PC-3 (cell line): Measurements from ENCODE around the gene CORO2B.

Experiments used
- EZH2 ChIP-seq: fragments of 300-600 bp; sonication (generic); IDR thresholded peaks from one replicate; pipeline ENCODE4 v1.6.1; 2017; ENCODE audit warnings: antibody characterized with exemption, mild to moderate bottlenecking, low read length; ENCODE audit not compliant: unreplicated experiment
- TF ChIP-seq, protein P1 (sequence below): fragments of 300-600 bp; sonication (generic); conservative IDR thresholded peaks from 2 replicates; pipeline ENCODE4 v1.5.1; 2017; ENCODE audit warnings: antibody characterized with exemption, low read depth, mild to moderate bottlenecking, low read length

- no peak for TF ChIP-seq EZH2
- TF ChIP-seq, protein P1, sequence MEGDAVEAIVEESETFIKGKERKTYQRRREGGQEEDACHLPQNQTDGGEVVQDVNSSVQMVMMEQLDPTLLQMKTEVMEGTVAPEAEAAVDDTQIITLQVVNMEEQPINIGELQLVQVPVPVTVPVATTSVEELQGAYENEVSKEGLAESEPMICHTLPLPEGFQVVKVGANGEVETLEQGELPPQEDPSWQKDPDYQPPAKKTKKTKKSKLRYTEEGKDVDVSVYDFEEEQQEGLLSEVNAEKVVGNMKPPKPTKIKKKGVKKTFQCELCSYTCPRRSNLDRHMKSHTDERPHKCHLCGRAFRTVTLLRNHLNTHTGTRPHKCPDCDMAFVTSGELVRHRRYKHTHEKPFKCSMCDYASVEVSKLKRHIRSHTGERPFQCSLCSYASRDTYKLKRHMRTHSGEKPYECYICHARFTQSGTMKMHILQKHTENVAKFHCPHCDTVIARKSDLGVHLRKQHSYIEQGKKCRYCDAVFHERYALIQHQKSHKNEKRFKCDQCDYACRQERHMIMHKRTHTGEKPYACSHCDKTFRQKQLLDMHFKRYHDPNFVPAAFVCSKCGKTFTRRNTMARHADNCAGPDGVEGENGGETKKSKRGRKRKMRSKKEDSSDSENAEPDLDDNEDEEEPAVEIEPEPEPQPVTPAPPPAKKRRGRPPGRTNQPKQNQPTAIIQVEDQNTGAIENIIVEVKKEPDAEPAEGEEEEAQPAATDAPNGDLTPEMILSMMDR = no peak
These were observed 172.8 kb downstream of the CORO2B start for GRCh38 chr15:68751622-68752021.
